ENCODE data around the gene PRR9.

PRR9 gene

GRCh38 chr1:153253693-153254092 is 36.3 kb downstream of the PRR9 start:
- TF ChIP-seq SNAI2 (CRISPR knock-in tag; IDR thresholded peaks at IDR 0.05) (no peak), ARNTL (CRISPR knock-in tag; IDR thresholded peaks at IDR 0.05; ENCODE audit: borderline replicate concordance, low read depth) (no peak), ZC3H10 (CRISPR knock-in tag; IDR thresholded peaks at IDR 0.05) (no peak), PPARA (CRISPR knock-in tag; IDR thresholded peaks at IDR 0.05; ENCODE audit: borderline replicate concordance) (no peak), ZNF8 (CRISPR knock-in tag; IDR thresholded peaks at IDR 0.05) (no peak), ZNF565 (CRISPR knock-in tag; conservative IDR thresholded peaks at IDR 0.05; ENCODE audit: low read depth) (no peak), TCF4 (CRISPR knock-in tag; IDR thresholded peaks at IDR 0.05; ENCODE audit: borderline replicate concordance) (no peak), POU6F1 (CRISPR knock-in tag; IDR thresholded peaks at IDR 0.05; ENCODE audit: borderline replicate concordance, low read depth) (no peak), GLIS3 (CRISPR knock-in tag; IDR thresholded peaks at IDR 0.05) (no peak), ZNF70 (CRISPR knock-in tag; IDR thresholded peaks at IDR 0.05) (no peak), BACH2 (CRISPR knock-in tag; IDR thresholded peaks at IDR 0.05; ENCODE audit: borderline replicate concordance) (no peak), OSR1 (CRISPR knock-in tag; IDR thresholded peaks at IDR 0.05) (no peak), PATZ1 (CRISPR knock-in tag; IDR thresholded peaks at IDR 0.05; ENCODE audit: borderline replicate concordance) (no peak), ESRRG (CRISPR knock-in tag; IDR thresholded peaks at IDR 0.05) (no peak), ZFP3 (CRISPR knock-in tag; IDR thresholded peaks at IDR 0.05) (no peak), CREB5 (CRISPR knock-in tag; IDR thresholded peaks at IDR 0.05; ENCODE audit: low read depth) (no peak), ZFP30 (CRISPR knock-in tag; IDR thresholded peaks at IDR 0.05) (no peak)
- ATAC-seq, result no peak

GRCh38 chr1:153259387-153259786 is 42.0 kb downstream of the PRR9 start, which contains the start of gene LORICRIN:
TSS of gene LORICRIN (plus strand) at chr1:153259687. CDS start at chr1:153260950, 1,263 bp downstream.
- TF ChIP-seq PATZ1 (CRISPR knock-in tag; IDR thresholded peaks at IDR 0.05; ENCODE audit: borderline replicate concordance), result no peak
- no peak for ATAC-seq

GRCh38 chr1:153260585-153261280 is 43.3 kb downstream of the PRR9 start:
- ATAC-seq, result peak; percentile 36
- TF ChIP-seq TSHZ2 (CRISPR knock-in tag; IDR thresholded peaks at IDR 0.05) (no peak), BACH2 (CRISPR knock-in tag; IDR thresholded peaks at IDR 0.05; ENCODE audit: borderline replicate concordance) (no peak), CREB5 (CRISPR knock-in tag; IDR thresholded peaks at IDR 0.05; ENCODE audit: low read depth) (no peak), ARNTL (CRISPR knock-in tag; IDR thresholded peaks at IDR 0.05; ENCODE audit: borderline replicate concordance, low read depth) (no peak), RARB (CRISPR knock-in tag; IDR thresholded peaks at IDR 0.05) (no peak), CSRNP3 (CRISPR knock-in tag; IDR thresholded peaks at IDR 0.05) (no peak), ZNF8 (CRISPR knock-in tag; IDR thresholded peaks at IDR 0.05) (no peak), TOX (CRISPR knock-in tag; IDR thresholded peaks at IDR 0.05; ENCODE audit: borderline replicate concordance) (no peak), ZC3H10 (CRISPR knock-in tag; IDR thresholded peaks at IDR 0.05) (no peak), CSDC2 (CRISPR knock-in tag; IDR thresholded peaks at IDR 0.05) (no peak), PPARA (CRISPR knock-in tag; IDR thresholded peaks at IDR 0.05; ENCODE audit: borderline replicate concordance) (no peak)
